HG02642 (cell line): ENCODE data around the gene HOXB7.

Experiments used
- ATAC-seq: cut with Tn5 transposase; IDR thresholded peaks from one replicate; pipeline ENCODE4 v1.9.1; 2021; ENCODE audit warnings: mild to moderate bottlenecking; ENCODE audit not compliant: unreplicated experiment, poor library complexity

The HOXB7 gene

GRCh38 chr17:48637323-48638260 lies 26.8 kb upstream of the HOXB7 start:
- no peak for ATAC-seq

GRCh38 chr17:48636177-48637018 lies 25.6 kb upstream of the HOXB7 start:
- peak; percentile 67 for ATAC-seq

- ATAC-seq, result no peak
Observed at GRCh38 chr17:48634493-48635208, 23.8 kb upstream of the HOXB7 start.

- ATAC-seq, result no peak
Observed at GRCh38 chr17:48633266-48633677, 22.5 kb upstream of the HOXB7 start.

GRCh38 chr17:48632579-48633265 lies 21.9 kb upstream of the HOXB7 start:
- no peak for ATAC-seq

- no peak for ATAC-seq
Observed at GRCh38 chr17:48631693-48632578, 21.1 kb upstream of the HOXB7 start.

GRCh38 chr17:48630925-48631692 lies 20.3 kb upstream of the HOXB7 start:
- ATAC-seq, result no peak

GRCh38 chr17:48630009-48630924 lies 19.4 kb upstream of the HOXB7 start:
- no peak for ATAC-seq

GRCh38 chr17:48629411-48629759 lies 18.6 kb upstream of the HOXB7 start:
- ATAC-seq, result no peak

- no peak for ATAC-seq
Observed at GRCh38 chr17:48628649-48629410, 18.0 kb upstream of the HOXB7 start.

- ATAC-seq, result no peak
Observed at GRCh38 chr17:48627623-48628521, 17.1 kb upstream of the HOXB7 start.

GRCh38 chr17:48627118-48627597 lies 16.3 kb upstream of the HOXB7 start:
- ATAC-seq, result no peak

GRCh38 chr17:48626245-48627117 lies 15.7 kb upstream of the HOXB7 start, which contains the start of gene HOXB9:
Gene HOXB9, minus strand, starts transcription at chr17:48626358. Its CDS starts 89 bp downstream, at chr17:48626269.
- ATAC-seq, result no peak

GRCh38 chr17:48625495-48626244 lies 14.9 kb upstream of the HOXB7 start:
- no peak for ATAC-seq
